Astrocyte of the spinal cord (primary cell): Measurements from ENCODE around the gene CLEC19A.

Experiments
- DNase-seq: peaks from one replicate; pipeline ENCODE4 v3.0.0; 2011; ENCODE audit warnings: low read depth, low spot score
- H3K4me3 ChIP-seq: 2 replicates; pipeline ENCODE4 v1.5.1; 2011; ENCODE audit warnings: low read depth, mild to moderate bottlenecking, low read length, moderate library complexity
- CTCF ChIP-seq: IDR thresholded peaks from 2 replicates; pipeline ENCODE4 v1.5.1; 2012; ENCODE audit warnings: low read depth, mild to moderate bottlenecking, low read length, inconsistent platforms
- in situ Hi-C: cut with HindIII; loops from 2 replicates; pipeline ENCODE4 v1.10.0; 2017; ENCODE audit warnings: low sequenced_read_pairs

CLEC19A gene

GRCh38 chr16:19288872-19289799 is 3.6 kb downstream of the CLEC19A start:
- H3K4me3 ChIP-seq = no peak overlapping the region
- in situ Hi-C loops = no loop called here
- TF ChIP-seq CTCF = no peak
- DNase-seq = no peak

- no peak for TF ChIP-seq CTCF
- in situ Hi-C loops = no loop called here
- DNase-seq = no peak
- no peak overlapping the region for H3K4me3 ChIP-seq
These were observed 4.4 kb downstream of the CLEC19A start for GRCh38 chr16:19289811-19290485.

GRCh38 chr16:19290860-19291259 is 5.3 kb downstream of the CLEC19A start:
- no peak for TF ChIP-seq CTCF
- no peak overlapping the region for H3K4me3 ChIP-seq
- in situ Hi-C loops = no loop called here
- no peak for DNase-seq

GRCh38 chr16:19291475-19291874 is 5.9 kb downstream of the CLEC19A start:
- no peak for DNase-seq
- in situ Hi-C loops = no loop called here
- no peak overlapping the region for H3K4me3 ChIP-seq
- TF ChIP-seq CTCF = no peak

GRCh38 chr16:19292186-19292585 is 6.7 kb downstream of the CLEC19A start:
- DNase-seq = no peak
- in situ Hi-C loops = no loop called here
- no peak for TF ChIP-seq CTCF
- no peak overlapping the region for H3K4me3 ChIP-seq

- no peak for DNase-seq
- TF ChIP-seq CTCF = no peak
- no peak overlapping the region for H3K4me3 ChIP-seq
- in situ Hi-C loops = no loop called here
These were observed 8.7 kb downstream of the CLEC19A start for GRCh38 chr16:19294156-19294649.
